GM18508 (cell line): ENCODE data around the gene PKIB.
"Not testable (repeated sequence)": the region's sequence is repeated elsewhere in the genome, so short reads cannot be mapped to it uniquely, and the experiment has no call there.

ENCODE experiments used
- ATAC-seq: cut with Tn5 transposase; IDR thresholded peaks from one replicate; pipeline ENCODE4 v1.9.1; 2021; ENCODE audit warnings: moderate number of reproducible peaks; ENCODE audit not compliant: insufficient read depth, unreplicated experiment

Gene PKIB, protein sequence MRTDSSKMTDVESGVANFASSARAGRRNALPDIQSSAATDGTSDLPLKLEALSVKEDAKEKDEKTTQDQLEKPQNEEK

DNA sequence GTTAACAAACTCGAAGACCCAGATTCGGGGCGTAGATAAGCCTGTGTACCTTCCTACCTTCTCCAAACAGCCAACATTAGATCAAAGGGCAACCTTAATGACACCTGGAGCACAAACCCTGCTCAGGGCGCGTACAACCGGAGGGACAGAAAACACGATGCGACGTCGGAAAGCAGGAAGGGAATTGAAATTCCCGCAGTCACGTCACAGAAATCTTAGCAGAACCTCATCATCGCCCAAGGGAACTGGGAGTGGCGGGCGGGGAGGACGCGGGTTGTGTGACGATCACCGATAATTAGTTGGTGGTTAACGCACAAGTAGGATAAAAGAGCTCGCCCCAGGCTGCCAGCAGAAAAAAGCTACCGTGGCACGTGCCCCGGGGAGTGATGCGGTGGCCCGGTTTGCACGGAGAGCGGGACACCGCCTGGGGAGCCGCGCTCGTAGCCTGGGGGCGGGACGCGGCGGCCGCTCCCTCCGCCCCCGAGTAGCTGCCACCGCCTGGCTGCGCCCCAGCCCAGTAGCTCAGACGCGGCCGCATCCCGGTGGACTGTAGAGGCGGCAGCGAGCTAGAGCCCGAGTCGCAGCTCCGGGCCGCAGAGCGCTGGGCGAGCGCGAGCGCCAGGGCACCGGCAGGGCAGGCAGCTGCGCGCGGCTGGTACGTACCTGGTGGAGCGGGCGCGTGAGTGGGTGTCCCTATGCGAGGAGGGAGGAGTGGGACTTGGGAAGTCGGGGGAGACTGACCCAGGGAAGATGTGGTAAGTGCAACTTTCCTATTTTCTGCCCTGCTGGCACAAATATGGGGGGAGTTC, at the start of gene PKIB:
TSS of gene PKIB (plus strand) at position 525 of the 809 bp plus-strand sequence. CDS start 107,390 bp downstream, outside the sequence.
- no peak for ATAC-seq

DNA sequence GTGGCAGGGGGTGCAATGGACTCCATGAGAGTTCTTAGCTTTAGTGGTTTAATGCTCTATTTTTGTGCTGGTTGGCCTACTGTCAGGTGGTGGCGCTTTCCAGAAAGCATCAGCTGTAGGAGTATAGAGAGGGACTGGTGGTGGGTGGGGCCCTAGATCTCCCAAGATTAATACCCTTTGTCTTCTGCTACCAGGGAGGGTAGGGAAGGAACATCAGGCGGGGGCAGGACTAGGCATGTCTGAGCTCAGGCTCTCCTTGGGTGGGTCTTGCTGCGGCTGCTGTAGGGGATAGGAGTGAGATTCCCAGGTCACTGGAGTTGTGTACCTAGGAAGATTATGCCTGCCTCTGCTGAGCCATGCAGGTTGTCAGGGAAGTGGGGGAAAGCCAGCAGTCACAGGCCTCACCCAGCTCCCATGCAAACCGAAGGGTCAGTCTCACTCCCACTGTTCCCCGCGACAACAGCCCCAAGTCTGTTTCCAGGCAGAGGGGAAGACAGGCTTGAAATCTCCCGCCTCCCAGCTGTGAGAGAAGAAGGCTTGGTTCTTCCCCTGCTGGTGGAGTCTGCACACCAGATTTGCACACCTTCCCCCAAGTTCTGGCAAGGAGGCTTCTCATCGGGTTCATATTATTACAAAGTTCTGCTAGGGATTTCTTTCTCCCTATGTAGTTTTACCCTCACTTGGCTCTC, 46.7 kb upstream of the PKIB start:
- ATAC-seq, result no peak

DNA sequence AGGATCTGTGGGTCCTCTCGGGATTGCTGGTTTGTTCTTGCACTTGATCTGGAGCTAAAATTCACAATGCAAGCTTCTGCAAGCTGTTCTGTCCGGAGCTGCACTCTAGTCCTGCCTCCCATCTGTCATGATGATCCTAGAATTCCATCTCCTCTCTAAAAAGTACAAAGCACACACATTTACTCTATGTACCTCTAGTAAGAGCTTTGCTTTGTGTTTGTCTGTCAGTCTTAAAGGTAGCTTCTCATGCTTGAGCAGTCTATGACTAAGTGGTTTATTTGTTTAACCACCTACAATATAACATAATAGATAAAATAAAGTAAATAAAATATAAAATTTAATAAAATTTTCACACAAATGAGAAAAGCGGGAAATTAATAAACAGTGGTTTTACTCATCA, 46.0 kb upstream of the PKIB start:
- no peak for ATAC-seq

DNA sequence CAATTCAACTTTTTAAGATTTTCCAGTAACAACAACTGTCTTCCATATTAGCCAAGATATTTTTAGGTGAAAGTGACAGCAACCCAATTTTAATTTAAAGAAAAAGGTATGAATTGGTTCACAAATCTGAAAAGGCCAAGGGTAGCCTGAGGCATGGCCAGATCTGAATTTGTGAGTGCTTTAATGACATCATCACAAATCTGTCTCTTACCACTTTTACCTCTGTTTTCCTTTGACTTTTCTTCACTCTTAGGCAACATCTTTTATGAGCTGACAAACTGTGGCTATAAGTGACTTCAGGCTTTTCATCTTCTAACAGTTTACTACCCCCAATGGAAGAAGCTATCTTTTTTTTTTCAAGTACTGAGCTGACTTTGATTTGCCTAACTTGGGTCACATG, 44.5 kb upstream of the PKIB start:
- no peak for ATAC-seq

DNA sequence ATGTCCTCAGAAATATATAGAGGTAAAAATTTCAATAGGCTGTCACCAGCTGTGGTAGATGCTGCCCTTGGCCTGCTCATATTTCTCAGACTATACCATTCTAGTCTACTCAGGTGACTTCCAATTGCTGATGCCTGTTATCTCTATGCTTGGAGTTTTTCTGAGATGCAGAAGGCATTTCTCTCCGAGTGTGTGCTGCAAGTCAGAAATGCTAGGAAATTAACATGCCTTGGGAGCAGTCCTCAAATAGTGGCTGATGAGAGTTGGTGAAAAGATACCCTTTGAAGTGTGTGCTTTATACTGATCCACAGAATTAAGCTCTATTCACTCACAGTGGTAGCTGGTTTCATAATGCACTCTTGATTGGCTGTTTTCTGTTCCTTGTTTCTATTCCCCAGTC, 43.2 kb upstream of the PKIB start:
- no peak for ATAC-seq

DNA sequence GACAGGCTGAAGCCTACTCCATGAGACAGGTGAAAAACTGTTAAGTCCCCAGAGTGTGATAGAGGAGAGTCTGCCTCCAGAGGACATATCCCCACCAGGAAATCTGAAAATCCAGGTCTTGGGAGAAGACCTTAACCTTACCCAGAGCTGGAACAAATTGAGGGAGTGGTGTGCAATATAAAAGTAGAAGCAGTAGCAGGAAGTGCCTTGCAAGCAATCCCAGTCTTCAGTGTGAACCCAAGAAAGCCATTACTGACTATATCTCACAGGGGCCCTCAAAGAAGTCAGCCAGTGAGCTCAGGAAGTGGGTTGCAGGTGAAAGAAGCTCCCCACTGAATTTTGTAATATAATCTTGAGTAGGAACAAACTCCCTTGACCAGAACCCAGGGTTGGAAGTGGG, 41.9 kb upstream of the PKIB start:
- ATAC-seq, result no peak

DNA sequence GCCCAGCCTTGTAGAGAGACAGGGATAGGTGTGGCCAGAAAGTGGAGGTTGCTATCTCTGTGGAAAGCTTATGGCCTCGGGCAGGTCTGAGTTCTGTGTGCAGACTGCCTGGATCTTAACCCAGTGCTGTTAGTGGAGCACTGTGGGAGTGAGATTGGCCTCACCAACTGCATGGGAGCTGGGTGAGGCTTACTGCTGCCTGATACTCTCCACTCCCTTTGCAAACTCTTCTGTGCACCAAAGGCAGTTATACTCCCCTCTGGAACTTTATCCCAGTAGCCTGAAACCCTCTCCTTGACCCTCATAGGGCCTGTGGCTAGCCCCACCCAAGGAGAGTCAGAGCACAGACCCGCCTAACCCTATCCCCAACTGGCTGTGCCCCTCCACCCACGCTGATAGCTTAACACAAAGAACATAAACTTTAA, 41.4 kb upstream of the PKIB start:
- no peak for ATAC-seq

DNA sequence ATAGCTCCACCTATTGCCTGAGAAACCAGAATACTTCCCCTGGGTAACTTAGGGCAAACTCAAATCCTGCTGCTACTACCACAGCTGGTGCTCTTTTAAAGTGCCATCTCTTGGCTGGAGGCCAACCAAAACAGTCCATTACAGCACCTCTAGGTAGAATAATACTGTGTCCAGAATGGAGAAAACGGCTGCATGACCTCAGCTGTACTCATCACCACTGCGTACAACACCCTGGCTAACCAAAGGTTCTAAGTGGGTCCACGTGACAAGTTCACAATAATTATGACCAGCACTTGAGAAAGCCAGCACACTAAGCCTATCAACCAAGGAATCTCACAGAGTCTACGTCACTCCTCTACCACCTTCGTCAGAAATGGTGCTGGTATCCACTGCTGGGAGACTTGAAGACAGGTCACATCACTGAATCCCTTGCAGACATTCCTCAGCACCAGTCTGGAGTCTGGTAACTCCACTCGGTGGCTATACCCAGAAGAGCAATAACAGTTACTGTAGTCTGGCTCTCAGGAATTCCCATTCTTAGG, 40.9 kb upstream of the PKIB start:
- no peak for ATAC-seq

DNA sequence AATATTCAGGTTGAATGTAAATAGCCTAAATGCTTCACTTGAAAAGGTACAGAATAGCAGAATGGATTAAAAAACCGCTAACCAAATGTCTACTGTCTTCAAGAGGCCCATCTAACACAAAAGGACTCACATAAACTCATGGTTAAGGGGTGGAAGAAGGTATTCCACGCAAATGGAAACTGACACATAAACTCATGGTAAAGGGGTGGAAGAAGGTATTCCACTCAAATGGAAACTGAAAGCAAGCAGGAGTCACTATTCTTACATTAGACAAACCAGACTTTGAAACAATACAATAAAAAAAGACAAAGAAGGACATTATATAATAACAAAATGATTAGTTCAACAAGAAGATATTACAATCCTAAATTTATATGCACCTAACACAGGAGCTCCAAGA, 38.3 kb upstream of the PKIB start:
- peak; percentile 62 for ATAC-seq

DNA sequence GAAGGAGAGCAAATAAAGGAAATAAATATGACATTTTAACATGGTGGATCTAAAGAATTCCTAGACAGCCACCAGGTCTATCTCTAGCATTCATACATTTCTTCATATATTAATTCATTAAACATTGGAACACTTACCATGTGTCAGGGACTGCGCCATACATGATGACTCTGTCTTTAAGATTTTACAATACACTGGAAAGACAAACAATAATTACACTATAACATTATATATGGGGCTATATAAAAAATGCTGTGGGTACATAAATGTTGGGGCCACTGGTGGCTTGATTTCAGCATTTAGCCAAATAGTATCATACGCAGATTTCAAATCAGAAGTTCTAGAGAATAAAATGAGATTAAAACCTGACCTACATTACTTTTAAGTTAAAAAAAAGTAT, 33.3 kb upstream of the PKIB start:
- no peak for ATAC-seq

DNA sequence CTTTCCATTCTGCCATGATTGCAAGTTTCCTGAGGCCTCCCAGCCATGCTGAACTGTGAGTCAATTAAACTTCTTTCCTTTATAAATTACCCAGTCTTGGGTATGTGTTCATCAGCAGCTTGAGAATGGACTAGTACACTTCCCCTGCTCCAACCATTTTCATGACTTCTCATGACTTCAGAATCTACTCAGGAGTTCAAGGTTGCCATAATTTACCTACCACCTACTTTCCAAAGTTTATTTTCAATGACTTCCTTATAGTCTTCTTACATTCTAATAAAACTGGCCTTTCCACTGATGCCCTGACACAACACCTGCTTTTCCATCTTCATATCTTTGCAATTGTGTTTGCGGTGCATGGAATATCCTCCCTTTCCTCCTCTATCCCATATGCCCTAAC, 31.2 kb upstream of the PKIB start:
- ATAC-seq, result no peak

DNA sequence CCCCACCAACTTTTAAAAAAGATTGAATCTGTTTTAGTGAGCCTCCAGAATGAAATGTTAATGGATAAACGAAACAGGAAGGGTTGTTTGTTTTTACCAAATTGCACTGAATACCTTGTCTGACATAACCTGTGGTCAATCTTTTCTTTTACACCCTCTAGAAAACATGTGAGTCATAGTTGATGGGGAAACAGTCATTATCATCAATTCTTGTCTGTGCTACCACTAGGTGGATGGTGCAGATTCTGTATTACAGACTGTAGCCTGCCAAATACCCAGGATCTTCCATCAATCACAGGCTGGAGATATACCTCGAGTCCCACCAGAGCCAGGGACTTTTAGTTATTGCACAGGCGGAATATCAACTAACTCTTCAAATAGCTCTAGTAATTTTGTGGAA, 29.5 kb upstream of the PKIB start:
- no peak for ATAC-seq

DNA sequence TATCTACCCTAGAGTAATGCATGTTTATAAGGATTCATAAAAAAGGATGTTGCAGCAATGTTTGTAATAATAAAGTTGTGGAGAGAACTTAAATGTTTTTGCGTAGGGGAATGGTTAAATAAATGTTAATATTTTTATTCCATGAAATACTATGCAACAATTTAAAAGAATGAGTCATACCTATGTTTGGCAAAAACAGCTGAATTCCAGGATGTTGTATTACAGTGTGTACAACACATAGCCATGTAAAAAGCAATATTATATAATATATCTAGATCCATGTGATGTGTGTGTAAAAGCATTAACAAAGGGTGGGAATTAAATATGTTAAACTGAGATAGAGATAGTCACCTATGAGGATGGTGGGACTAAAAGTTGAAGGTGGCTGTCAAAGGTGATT, 21.1 kb upstream of the PKIB start:
- no peak for ATAC-seq

DNA sequence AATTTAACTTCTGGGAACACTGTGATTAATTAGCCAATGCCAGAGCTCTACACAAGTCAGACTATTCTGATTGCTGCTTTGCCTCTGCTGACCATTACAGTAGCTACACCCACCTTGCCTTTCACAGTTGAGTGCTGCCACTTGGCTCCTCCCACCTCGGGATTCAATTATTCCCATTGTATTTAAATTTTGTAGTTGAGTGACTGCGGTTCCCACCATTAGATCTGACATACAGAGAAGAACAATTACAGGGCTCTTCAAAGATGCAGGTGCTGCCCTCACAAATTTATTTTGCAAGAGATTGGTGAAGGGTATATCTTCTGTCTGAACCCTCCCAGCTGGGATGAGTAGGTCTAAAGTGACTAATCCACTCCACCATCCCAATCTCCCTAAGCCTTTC, 11.9 kb upstream of the PKIB start:
- ATAC-seq, result not testable (repeated sequence)

DNA sequence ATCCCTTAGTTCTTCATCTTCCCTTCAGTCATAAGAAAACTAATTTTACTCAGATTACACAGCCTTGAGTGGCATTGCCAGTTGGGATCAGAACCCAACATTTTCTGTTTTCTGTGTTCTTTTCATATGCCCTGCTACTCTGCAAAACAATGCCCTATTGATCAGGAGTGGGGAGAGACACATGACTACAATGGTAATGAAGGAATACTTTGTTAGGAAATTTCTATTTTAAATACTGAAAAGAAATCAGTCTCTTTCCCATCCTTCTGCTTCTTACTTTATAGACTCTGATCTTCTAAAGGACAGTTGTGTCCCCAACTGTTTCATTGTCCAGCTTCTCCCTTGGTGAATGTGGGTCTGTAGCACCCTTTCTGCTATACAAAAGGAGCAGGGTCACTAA, 5.5 kb upstream of the PKIB start:
- ATAC-seq, result no peak

DNA sequence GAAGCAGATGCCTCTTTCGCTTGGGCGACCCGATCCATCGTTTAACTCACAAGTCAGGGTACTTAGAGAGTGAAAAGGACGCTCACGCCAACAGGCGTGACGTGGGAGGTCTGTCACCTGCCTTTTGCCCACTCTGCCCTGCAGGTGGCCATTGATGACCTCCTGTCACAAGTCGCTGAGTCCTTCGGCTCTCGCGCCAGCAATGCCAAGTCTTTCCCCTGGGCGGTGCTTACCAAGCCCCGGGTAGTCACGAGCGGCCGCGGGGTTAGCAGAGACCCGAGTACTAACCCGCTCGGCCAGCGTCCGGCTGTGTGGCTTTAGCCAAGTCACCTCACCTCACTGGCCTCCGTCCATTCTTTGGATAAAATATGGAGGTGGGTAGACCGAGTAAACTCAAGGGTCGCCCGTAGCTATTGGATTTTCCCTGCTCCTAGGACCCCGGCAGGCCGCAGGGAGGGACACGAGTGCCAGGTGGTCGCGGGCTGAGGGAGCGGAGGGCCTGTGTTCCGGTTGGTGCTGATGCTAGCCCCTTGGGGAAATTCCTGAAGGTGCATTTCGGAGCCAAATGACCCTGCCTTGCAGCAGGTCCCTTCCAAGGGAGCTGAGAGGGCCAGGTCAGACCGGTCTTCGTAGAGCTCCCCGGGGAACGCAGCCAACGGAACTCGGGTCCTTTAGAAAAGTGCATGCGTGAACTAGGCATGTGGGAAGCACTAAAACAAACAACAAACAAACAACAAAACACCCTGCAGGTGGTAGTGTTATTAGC, 668 bp downstream of the PKIB start:
- ATAC-seq, result no peak

DNA sequence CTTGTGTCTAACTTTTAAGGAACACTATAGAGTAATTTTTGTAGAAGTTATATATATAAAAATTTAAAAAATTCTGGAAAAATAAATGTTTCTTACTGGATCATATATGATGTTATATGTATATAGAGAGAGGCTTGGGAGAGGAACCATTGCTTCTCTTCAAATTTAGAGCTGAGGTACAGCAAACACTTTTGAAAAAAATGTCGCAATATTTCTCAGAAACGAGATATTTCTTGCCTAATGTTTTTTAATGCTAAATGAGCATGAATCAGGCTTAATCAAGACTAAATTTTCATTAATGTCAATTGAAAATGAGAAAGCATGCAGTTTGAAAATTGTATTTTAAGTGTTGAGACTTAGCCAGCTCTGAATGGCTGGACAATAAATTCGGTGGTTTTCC, 2.6 kb downstream of the PKIB start:
- no peak for ATAC-seq

DNA sequence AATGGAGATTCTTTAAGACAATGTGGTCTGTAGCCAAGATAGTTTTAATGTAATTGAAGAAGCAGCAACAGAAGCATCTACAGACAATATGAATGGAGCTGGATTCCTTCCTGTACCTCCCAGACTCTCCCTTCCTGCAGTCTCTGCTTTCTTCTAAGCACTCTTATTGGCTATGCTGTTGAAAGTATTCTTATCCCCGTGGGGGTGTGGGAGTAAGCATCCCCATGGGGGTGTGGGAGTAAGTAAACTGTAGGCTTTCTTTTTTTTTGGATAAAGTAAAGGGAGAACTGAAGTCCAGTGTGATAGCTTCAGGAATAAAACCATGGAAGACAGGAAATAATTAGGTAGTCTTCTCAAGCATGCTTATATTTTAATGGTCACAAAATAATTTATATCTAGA, 4.1 kb downstream of the PKIB start:
- no peak for ATAC-seq

DNA sequence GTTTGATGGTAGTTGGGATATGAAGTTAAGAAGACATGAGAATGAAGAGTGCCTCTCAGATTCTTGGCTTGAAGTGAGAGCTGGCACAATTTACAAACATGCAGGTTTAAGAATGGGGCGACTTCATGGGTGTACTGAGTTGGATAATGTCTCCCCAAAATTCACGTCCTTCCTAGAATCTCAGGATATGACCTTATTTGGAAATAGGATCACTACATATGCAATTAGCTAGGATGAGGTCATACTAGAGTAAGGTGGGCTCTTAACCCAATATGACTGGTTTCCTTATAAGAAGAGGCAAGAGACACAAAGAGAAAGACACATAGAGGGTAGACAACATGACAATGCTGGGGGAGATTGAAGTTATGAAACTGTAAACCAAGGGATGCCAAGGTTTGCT, 5.2 kb downstream of the PKIB start:
- no peak for ATAC-seq

DNA sequence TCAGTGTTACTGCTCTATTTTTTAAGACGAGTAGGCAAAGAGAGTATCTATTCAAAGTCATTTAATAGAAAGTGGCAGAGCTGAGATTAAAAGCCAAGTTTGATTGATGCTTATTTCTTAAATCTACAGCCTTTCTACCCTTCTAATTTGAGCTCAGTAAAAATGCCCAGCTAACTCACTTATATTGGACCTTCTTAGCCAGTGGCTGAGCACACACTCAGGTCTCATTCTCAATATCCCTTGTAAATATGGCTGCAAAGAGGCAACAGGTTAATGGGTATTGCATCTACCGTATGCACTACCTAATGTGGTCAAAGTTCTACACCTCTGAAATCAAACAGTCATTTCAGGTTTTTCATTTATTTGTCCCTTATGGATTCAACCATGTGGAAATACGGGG, 6.7 kb downstream of the PKIB start:
- ATAC-seq, result no peak

DNA sequence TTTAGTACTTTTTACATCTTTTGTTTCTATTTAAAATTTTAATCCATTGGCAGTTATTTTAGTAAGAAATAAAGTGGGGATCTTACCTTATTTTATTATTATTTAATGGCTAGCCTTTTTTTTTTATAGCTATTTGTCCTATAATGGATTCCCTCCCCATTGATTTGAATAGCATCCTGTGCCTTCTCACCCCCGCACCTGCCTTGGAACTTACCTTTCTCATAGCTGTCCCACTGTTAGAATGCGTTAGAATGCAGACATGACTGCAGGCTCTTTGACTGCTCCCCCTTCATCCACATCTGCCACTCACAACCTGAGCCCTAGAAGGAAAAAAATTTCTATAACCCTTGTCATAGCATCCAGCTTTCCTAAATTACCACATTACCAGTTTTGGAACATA, 9.1 kb downstream of the PKIB start:
- ATAC-seq, result no peak
